Spleen (tissue), 11 donors: ENCODE measurements around the gene PCYT2. TPM values are rescaled to one million over a fixed set of nuclear protein-coding genes. Genes with fewer than 3 reads are reported as not detected.

ENCODE experiments used
- DNase-seq: peaks from one replicate; pipeline ENCODE4 v3.0.0-alpha.2; 2020
- H3K27ac ChIP-seq, 8 donors: fragments of 200-600 bp; sonication (generic) in 7 of 8; 1 replicate in 4 of 8; 2 replicates in 4 of 8; pipeline versions ENCODE4 v1.5.0 to v1.8.0; 2016 to 2021; ENCODE audit warnings: inconsistent platforms in 4 of 8, mild to moderate bottlenecking in 4 of 8, moderate library complexity in 1 of 8
- H3K27me3 ChIP-seq, 7 donors: fragments of 200-600 bp; sonication (generic) in 6 of 7; replicated peaks in 1 of 7; 1 replicate in 4 of 7; 2 replicates in 3 of 7; pipeline versions ENCODE4 v1.5.0 to v1.8.0; 2016 to 2021; ENCODE audit warnings: inconsistent platforms in 3 of 7, mild to moderate bottlenecking in 1 of 7
- H3K36me3 ChIP-seq, 6 donors: fragments of 200-600 bp; sonication (generic) in 5 of 6; 1 replicate in 4 of 6; 2 replicates in 2 of 6; pipeline versions ENCODE4 v1.5.0 to v1.8.0; 2016 to 2021; ENCODE audit warnings: inconsistent platforms in 2 of 6
- H3K4me1 ChIP-seq, 6 donors: fragments of 200-600 bp; sonication (generic) in 5 of 6; 1 replicate in 3 of 6; 2 replicates in 3 of 6; pipeline versions ENCODE4 v1.5.0 to v1.8.0; 2016 to 2021; ENCODE audit warnings: inconsistent platforms in 3 of 6
- H3K4me3 ChIP-seq, 8 donors: fragments of 200-600 bp; sonication (generic) in 7 of 8; 1 replicate in 4 of 8; 2 replicates in 4 of 8; pipeline versions ENCODE4 v1.5.0 to v1.8.0; 2016 to 2021; ENCODE audit warnings: inconsistent platforms in 4 of 8, mild to moderate bottlenecking in 4 of 8, moderate library complexity in 2 of 8
- H3K9me3 ChIP-seq, 8 donors: fragments of 200-600 bp; sonication (generic) in 7 of 8; 1 replicate in 4 of 8; 2 replicates in 4 of 8; pipeline versions ENCODE4 v1.5.0 to v1.8.0; 2016 to 2021; ENCODE audit warnings: inconsistent platforms in 4 of 8
- POLR2A ChIP-seq, 3 donors: fragments of 450-650 bp; IDR thresholded peaks; one replicate each; pipeline ENCODE4 v1.5.1; 2017; ENCODE audit warnings: antibody characterized with exemption in 3 of 3, mild to moderate bottlenecking in 1 of 3
- POLR2AphosphoS5 ChIP-seq, 3 donors: sonication (generic); formaldehyde crosslinking; IDR thresholded peaks; one replicate each; pipeline ENCODE4 v1.5.1; 2017; ENCODE audit warnings: antibody characterized with exemption in 3 of 3
- WGBS, 5 donors: extraction: QIAGEN DNeasy Blood & Tissue Kit in 3 of 5; methylation state at CpG; one replicate each; pipeline versions ENCODE4 v1.1.5 to v1.1.7; 2013 to 2018; 5-methylcytosine and 5-hydroxymethylcytosine counted together
- intact Hi-C: fragments of 100-400 bp; cut with DNase I; formaldehyde crosslinking; loops from one replicate; pipeline ENCODE4 v1.15.0; 2023; ENCODE audit warnings: low total_unique reads
- polyA plus RNA-seq, 3 donors: library from polyadenylated mRNA; stranded (reverse); fragments of 200-250 nt; gene quantifications; one replicate each; pipeline ENCODE4 v1.2.1, GENCODE V29; 2013
- total RNA-seq, 7 donors: library from RNA; depleted of rRNA in 3 of 7; stranded (reverse); fragments of >200 nt in 3 of 7; fragmentation: NEBNext Ultra II Directional in 4 of 7; extraction: Animal tissue kit (Norgen Biotek cat#: 25700) in 4 of 7; gene quantifications; one replicate each; pipeline versions ENCODE4 v1.1.0 to v1.2.1, GENCODE V29; 2016 to 2021
- TF ChIP-seq, protein P1 (sequence below), 11 experiments: fragments of 200-600 bp in 7 of 11; fragments of 450-650 bp in 4 of 11; sonication (generic) in 4 of 11; IDR thresholded peaks in 8 of 11; conservative IDR thresholded peaks in 3 of 11; 1 replicate in 7 of 11; 2 replicates in 4 of 11; pipeline versions ENCODE4 v1.4.0 to v1.8.0; 2016 to 2021; ENCODE audit warnings: antibody characterized with exemption in 11 of 11, inconsistent platforms in 4 of 11, mild to moderate bottlenecking in 1 of 11
- donor health status: healthy with polysubstance abuse.
- donor health status: DM: no; HTN: no; CAD: no; lungs with moderate emphysema.
- donor health status: DM: no; HTN: no; CAD: no.
- donor health status: Bipolar disorder and iron deficiency.
- donor health status: healthy.
- donor health status: DM: no; HTN: no; CAD: no.
- donor health status: DM: yes; HTN: yes; CAD: no.

The PCYT2 gene
- total and polyA plus RNA-seq, 10 donors, result 12.5 to 25.5 (median 16.2) TPM

GRCh38 chr17:81935709-81936084, 24.5 kb upstream of the PCYT2 start:
- DNase-seq, result no peak
- WGBS, 5 donors, result 66 to 94% (median 87%) methylated on average over 2 to 6 of the region's 6 CpGs

DNA sequence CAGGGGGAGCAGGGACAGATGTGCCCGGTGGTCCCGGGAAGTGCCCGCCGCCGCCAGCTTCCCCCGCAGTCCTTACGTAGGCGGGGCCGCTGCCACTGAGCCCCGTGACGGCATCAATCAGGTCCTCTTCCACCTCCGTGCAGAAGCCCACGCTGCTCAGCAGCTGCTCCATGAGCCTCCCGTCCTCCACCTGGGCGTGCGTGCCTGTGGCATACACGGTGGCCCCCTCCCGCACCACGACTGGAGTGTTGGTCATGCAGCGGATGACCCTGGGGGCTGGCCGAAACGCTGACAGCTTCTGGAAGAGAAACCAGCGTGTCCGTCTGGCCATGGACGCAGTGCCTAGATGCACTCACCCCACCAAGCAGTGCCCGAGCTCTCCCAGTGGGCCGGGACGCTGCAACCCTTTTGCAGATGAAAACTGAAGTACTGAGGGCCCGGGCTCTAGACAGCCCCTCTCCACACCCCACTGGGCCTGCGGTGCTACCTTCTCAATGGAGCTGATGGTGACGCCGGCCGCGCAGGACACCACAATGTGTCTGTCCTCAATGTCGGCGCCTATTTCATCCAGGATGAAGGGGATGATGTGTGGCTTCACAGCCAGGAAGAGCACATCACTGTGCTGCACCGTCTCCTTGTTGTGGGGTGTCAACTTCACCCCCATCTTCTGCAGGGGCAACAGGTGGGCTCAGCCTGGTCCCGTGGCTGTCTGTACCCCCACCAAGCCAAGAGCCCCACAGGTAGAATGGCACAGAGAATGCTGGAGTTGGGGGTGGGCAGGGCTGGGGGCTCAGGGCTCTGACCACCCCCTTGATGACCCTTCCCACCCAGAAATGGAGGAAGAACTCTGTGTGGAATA, 23.9 kb upstream of the PCYT2 start:
- Histone ChIP-seq H3K27me3 (peaks cover 0 to 86% (median 22%) of the 10 kb centered on the region in 7 donors), H3K4me1 (peaks cover 0 to 25% (median 15%) of the 10 kb centered on the region in 6 donors), H3K4me3 (no peak overlapping the region), H3K36me3 (no peaks in the 10 kb centered on the region), H3K27ac (no peak overlapping the region), H3K9me3 (no peaks in the 10 kb centered on the region)
- no peak for DNase-seq
- TF ChIP-seq, protein P1, sequence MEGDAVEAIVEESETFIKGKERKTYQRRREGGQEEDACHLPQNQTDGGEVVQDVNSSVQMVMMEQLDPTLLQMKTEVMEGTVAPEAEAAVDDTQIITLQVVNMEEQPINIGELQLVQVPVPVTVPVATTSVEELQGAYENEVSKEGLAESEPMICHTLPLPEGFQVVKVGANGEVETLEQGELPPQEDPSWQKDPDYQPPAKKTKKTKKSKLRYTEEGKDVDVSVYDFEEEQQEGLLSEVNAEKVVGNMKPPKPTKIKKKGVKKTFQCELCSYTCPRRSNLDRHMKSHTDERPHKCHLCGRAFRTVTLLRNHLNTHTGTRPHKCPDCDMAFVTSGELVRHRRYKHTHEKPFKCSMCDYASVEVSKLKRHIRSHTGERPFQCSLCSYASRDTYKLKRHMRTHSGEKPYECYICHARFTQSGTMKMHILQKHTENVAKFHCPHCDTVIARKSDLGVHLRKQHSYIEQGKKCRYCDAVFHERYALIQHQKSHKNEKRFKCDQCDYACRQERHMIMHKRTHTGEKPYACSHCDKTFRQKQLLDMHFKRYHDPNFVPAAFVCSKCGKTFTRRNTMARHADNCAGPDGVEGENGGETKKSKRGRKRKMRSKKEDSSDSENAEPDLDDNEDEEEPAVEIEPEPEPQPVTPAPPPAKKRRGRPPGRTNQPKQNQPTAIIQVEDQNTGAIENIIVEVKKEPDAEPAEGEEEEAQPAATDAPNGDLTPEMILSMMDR (IDR thresholded peaks at IDR 0.05 in 8 of 11, conservative IDR thresholded peaks at IDR 0.05 in 3 of 11), result no peak
- TF ChIP-seq POLR2A (IDR thresholded peaks at IDR 0.05), result no peak
- TF ChIP-seq POLR2AphosphoS5 (IDR thresholded peaks at IDR 0.05), result no peak
- WGBS, 5 donors, result 90 to 96% (median 93%) methylated on average over 17 to 38 of the region's 38 CpGs
- intact Hi-C loops, result no loop called here

More at GRCh38 chr17:81935709-81936084, 24.5 kb upstream of the PCYT2 start:
- TF ChIP-seq, protein P1 (IDR thresholded peaks at IDR 0.05 in 8 of 11, conservative IDR thresholded peaks at IDR 0.05 in 3 of 11), result no peak
- Histone ChIP-seq H3K27ac (no peak overlapping the region), H3K4me3 (peak overlapping the region in 1 of 8 donors; percentile 73), H3K36me3 (no peaks in the 10 kb centered on the region), H3K9me3 (no peaks in the 10 kb centered on the region), H3K27me3 (peaks cover 0 to 86% (median 25%) of the 10 kb centered on the region in 7 donors), H3K4me1 (peaks cover 0 to 25% (median 15%) of the 10 kb centered on the region in 6 donors)
- intact Hi-C loops, result no loop called here

DNA sequence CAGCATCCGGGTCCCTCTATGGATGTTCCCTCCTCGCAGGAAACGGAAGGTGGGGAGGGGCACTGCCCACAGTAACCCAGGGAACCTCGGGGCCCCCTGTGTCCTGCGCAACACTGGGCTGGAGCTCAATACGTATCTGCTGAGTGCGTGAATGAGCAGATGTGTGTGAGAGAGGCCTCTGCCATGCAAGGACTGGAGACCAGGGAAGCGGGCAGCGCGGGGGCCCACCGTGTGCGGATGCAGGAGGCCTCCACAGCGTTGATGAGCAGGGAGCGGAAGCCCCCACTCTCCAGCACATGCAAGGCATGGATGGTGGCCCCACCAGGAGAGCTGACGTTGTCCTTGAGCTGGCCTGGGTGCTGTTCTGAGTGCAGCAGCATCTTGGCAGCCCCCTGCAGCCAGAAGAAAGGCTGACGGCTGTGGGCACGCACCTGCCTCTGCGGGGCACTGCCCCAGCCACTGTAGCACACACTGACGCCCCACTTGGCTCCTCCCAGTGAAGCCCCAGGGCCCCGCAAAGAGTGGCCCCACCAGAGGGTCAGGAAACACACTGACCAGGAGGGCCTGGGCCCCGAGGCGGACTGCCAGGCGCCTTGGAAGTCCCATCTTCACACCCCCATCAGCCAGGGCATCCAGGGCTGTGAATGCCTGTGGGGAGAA, 23.0 kb upstream of the PCYT2 start:
- intact Hi-C loops, result no loop called here
- WGBS, 5 donors, result 79 to 92% (median 83%) methylated on average over 22 to 23 of the region's 23 CpGs
- peaks cover 0 to 86% (median 22%) of the 10 kb centered on the region in 7 donors for H3K27me3 ChIP-seq
- H3K9me3 ChIP-seq, result no peaks in the 10 kb centered on the region
- no peak overlapping the region for H3K27ac ChIP-seq
- no peak for TF ChIP-seq POLR2A (IDR thresholded peaks at IDR 0.05)
- TF ChIP-seq, protein P1 (IDR thresholded peaks at IDR 0.05 in 8 of 11, conservative IDR thresholded peaks at IDR 0.05 in 3 of 11), result no peak
- no peak for TF ChIP-seq POLR2AphosphoS5 (IDR thresholded peaks at IDR 0.05)
- no peak for DNase-seq
- H3K4me1 ChIP-seq, result peaks cover 0 to 25% (median 14%) of the 10 kb centered on the region in 6 donors
- no peak overlapping the region for H3K4me3 ChIP-seq
- H3K36me3 ChIP-seq, result no peaks in the 10 kb centered on the region

DNA sequence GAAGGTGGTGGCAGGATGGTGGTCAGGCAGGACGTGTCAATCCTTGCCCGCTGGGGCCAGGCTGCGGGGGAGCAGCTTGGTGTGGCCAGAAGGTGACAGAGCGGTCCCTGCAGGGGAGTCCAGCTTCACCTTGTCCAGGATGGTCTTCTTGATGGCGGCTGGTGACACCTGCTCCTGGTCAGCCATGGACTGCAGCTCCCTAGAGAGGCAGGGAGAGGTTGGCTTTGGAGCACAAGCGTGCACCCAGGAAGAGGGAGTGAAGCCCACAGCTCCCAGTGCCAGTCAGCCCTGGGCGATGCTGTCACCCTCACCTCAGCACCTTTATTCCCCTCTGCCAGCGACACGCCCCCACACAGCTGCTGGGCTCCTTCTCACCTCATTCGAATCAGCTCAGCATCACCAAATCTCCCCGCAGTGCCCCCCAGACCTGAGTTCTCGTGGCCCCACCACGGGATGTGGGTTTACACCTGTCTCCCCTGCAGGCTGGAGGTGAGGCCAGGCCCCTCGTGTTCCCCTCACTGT, 22.0 kb upstream of the PCYT2 start:
- no peak overlapping the region for H3K4me3 ChIP-seq
- peaks cover 5 to 33% (median 23%) of the 10 kb centered on the region in 6 donors for H3K4me1 ChIP-seq
- intact Hi-C loops, result no loop called here
- H3K27ac ChIP-seq, result no peak overlapping the region
- TF ChIP-seq POLR2AphosphoS5 (IDR thresholded peaks at IDR 0.05) (no peak), POLR2A (IDR thresholded peaks at IDR 0.05) (no peak)
- TF ChIP-seq, protein P1 (IDR thresholded peaks at IDR 0.05 in 8 of 11, conservative IDR thresholded peaks at IDR 0.05 in 3 of 11), result no peak
- no peaks in the 10 kb centered on the region for H3K36me3 ChIP-seq
- H3K9me3 ChIP-seq, result no peaks in the 10 kb centered on the region
- 80 to 88% (median 85%) methylated on average over 13 to 14 of the region's 14 CpGs for WGBS, 5 donors
- peaks cover 0 to 89% (median 31%) of the 10 kb centered on the region in 7 donors for H3K27me3 ChIP-seq
- no peak for DNase-seq
